Retina (tissue), 1 donor: ENCODE data around the gene C1QTNF1.
A peak's percentile ranks its signal among the peaks of the same experiment; 100 is the strongest.
"Not testable (repeated sequence)": the region's sequence is repeated elsewhere in the genome, so short reads cannot be mapped to it uniquely, and the experiment has no call there.

Experiments used
- DNase-seq: peaks from one replicate; pipeline ENCODE4 v3.0.0-alpha.2; 2016

The C1QTNF1 gene

DNA sequence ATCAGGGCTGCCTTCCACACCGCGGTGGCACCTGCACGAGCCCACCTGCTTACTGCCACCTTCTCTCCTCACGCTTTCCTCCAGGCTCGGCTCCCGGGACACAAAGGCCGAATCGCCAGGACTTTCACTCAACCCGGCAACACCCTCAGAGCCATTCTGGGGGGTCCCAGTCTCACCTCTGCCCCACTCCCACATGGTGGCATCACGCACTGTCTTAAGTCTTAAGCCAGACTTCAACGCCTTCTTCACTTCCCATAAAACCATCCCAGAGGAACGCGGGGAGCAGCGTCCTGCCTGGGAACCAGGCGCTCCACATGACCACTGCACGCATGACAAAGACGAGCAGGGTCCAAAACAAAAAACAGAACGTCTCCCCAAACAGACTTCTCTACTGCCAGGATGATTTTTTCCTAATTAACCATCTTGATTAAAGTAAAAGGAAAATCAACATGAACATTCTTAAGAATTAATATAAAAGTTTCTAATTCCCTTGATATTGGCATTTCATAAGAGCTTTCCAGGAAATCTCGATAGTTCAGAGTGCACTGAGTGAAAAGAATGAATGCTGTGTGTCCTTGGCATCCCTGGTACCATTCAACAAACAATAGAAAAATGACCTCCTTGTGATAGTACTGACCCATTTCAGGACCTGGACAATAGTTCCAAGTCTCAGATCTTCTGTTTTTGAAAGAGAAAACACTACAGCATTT, 17.0 kb upstream of the C1QTNF1 start:
- no peak for DNase-seq

DNA sequence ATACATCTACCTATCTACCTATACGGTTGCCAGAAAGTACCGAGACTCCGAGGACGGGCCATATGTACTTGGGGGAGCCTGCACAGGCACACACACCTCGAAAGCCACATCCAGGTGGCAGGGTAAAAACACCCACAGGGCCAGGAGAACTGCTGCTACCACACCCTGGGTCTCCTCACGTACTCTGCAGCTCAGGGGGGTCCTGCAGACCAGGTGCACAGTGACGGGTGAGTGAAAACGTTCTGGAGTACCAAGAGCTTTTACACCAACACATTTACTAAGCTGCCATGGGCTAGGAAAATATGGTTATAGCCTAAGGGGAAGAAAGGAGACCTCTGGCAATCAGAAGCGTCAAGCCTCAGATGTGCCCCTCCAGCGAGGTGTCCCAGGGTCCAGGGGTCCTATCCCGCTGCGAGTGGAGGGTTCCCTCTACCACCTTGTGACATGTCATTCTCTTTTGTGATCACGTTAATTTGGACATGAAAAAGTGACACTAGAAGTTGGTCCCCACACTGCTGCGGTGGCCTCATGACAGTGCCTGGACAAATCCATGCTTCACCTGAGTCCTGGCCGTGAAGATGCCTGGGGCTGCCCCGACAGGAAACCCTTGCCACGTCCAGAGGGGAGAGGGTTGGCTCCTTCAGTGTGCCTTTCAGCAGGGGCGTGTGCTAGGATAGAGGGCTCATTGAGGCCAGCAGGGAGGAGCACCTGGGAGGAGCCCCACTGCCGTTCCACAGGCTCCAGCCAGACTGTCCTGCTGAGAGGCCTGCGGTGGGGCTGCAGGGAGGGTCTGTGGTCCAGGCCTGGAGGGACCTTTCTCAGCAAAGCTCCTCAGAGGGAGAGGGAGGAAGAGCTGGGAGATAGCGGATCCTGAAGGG, 16.2 kb upstream of the C1QTNF1 start:
- DNase-seq: no peak

DNA sequence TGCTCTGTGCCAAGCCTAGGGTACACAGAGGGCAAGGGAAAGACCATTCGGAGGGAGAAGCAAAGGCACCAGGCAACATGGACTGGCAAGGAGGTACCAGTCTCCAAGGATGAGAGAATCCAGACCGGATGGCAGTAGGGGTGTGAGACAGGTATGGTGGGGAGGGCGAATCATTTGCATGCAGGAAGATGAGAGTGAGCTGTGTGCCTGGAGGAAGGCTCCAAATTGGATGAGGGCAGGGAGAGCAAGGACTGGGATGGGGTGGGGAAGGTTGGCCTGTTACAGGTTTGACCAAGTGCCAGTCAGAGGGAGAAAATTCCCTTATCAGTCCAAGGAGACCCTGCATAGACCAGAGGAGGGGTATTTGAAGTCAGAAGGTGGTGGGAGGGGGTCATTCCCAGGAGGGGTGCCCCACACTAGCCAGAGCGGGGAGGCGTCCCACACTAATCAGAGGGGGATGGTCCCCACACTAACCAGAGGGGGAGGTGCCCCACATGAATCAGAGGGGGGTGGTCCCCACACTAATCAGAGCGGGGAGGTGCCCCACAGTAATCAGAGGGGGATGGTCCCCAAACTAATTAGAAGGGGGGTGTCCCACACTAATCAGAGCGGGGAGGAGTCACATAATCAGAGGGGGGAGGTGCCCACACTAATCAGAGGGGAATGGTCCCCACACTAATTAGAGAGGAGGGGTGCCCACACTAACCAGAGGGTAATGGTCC, 15.1 kb upstream of the C1QTNF1 start:
- DNase-seq: no peak

DNA sequence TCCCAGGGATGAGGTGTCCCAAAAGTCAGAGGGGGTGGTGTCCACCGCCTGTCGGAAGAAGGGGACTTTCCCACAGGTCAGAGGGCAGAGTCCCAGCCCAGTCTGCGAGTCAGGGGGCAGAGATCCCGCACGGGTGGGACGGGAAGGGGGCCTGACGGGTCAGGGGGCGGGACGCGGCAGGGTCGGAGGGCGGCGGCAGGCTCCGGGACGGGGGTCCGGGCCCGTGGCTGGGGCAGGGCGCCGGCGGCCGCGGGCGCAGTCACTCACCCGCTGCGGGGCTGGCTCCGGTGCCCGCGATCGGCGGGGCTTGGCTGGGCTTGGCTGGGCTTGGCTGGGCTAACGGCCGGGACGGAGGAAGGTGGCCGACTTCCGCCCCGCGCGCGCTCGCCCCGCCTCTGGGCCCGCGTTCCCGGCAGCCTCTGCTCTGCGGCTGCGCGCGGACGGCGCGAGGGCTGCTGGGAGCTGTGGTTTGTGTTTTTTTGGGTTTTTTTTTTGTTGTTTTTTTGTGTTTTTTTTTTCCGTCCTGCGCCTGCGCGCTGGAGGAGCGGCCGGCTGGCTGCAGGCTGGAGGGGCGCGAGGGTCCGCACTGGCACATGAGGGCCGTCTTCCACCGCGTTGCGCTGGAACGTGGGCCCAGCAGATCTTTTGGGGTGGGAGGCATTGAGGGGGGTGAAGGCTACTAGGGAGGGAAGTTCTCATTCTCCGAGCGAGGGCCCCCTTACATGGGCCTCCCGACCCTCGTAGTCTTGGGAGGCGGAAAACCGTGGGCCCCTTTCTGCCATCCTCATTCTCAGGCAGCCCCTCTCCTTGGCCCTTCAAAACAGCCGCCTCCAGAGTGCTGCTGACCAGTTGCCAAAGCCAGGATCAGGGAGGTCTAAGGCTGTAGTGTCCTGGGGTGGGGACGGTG, 14.3 kb upstream of the C1QTNF1 start, which contains the start of gene CANT1:
Gene CANT1 (minus strand): TSS at position 368 of the 907 bp plus-strand sequence. CDS start 12,142 bp downstream, outside the sequence.
- DNase-seq: peak; percentile 95

DNA sequence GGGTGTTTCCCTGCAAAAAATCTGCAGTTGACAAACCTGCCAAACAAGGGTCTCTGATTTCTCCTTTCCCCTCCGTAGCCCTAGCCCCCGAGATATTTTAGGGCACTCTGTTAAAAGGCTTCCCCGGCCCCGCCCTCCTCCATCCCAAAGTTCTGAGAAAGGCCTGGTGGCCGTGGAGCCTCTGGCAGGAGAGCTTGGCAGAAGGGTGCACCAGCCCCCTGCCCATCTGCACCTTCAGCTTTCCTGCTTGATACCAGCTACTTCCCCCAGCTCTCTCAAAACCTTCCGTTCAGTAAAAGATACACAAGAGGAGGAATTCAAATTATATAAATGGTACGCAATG, 13.7 kb upstream of the C1QTNF1 start:
- no peak for DNase-seq

DNA sequence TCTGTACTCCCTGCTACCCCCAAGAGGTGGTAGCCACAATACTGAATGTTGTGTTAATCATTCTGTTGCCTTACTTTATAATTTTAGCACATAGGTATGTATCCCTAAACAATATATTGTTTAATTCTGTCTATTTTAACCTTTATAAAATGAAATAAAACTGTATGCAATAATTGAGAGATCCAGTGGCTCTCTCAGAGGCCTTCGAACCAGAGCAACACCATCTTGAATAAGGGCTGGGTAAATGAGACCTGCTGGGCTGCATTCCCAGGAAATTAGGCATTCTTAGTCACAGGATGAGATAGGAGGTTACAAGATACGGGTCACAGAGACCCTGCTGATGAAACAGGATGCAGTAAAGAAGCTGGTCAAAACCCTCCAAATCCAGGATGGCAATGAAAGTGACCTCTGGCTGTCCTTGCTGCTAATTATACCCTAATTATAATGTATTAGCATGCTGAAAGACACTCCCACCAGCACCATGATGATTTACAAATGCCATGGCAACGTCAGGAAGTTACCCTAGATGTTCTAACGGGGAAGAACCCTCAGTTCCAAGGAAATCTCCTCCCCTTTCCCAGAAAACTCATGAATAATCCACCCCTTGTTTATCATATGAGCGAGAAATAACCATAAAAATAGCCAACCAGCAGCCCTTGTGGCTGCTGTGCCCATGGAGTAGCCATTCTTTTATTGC, 12.4 kb upstream of the C1QTNF1 start:
- no peak for DNase-seq

DNA sequence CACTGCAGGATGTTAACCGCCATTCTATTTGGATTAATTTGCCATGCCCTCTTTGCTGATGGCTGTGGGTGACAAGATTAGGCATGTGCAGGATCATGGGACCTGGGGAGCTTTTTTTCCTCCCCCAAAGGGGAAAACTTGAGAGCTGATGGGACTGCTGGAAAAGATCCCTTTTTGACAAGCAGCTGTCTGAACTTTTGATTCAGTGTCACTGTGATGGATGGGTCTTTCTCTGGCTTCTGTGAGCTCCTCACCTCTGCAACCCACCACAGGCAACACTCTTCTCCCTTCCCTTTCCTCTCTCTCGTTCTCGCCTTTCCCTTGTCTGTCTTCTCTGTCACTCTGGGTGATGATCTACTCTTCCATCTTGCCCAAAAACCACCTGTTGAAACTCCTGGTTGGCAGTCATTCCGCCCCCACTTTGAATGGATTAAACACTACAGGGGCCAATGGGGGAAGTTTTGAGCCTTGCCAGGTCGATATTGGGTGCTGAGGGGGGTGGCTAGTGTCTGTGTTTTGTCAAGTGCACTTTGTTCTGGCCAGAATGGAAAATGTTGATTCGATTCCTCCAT, 11.3 kb upstream of the C1QTNF1 start:
- DNase-seq: no peak

DNA sequence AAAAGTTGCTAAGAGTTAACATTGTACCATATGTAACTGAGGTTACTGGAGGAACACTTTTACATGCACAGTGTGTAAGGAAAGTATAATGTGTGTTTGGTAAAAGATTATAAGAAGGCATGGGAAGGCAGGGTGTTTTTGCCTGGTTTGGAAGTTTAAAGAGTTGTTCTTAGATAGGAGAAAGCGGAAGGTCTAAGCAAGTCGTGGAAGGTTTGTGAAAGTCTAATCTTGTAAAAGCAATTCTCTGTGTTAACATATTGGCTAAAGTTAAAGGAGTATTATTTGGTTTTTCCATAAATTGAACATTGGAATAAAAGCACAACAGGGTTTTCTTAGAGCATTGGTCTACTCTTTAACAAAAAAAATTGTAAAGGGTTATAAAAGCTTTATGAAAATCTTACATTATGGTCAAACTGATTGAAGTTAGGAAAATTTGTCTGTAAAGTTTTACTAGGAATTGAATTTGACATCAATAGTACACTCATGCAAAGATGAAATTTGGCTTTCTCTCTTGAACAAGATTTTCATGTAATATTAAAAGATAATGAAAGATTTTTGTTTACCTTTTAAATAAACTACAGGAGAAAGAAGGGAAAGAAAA, 9.7 kb upstream of the C1QTNF1 start:
- DNase-seq: no peak

DNA sequence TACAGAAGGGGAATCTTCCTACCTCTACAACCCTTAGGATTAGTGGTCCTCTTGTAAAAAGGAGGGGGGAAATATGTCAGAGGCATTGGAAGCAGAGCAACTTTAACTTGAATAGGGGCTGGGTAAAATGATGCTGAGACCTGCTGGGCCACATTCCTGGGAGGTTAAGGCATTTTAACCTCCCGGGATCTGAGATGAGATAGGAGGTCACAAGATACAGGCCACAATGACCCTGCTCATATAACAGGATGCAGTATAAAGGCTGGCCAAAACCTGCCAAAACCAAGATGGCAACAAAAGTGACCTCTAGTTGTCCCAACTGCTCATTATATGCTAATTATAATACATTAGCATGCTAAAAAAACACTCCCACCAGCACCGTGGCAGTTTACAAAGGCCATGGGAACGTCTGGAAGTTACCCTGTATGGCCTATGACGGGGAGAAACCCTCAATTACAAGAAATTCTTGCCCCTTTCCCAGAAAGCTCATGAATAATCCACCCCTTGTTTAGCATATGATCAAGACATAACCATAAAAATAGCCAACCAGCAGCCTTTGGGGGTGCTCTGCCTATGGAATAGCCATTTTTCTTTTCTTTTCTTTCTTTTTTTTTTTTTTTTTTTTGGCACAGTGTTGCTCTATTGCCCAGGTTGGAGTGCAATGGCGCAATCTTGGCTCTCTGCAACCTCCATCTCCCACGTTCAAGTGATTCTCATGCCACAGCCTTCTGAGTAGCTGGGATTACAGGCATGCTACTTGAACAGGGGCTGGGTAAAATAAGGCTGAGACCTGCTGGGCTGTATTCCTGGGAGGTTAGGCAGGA, 6.2 kb upstream of the C1QTNF1 start:
- DNase-seq: no peak

DNA sequence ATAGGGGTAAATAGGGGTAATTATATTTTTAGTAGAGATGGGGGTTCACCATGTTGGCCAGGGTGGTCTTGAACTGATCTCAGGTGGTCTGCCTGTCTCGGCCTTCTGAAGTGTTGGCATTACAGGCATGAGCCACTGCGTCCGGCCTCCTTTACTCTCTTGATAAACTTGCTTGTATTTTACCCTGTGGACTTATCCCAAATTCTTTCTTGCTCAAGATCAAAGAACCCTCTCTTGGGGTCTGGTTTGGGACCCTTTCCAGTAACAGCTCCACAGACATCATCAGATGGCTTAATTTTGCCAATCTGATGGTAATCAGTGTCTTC, 5.6 kb upstream of the C1QTNF1 start:
- DNase-seq: no peak

DNA sequence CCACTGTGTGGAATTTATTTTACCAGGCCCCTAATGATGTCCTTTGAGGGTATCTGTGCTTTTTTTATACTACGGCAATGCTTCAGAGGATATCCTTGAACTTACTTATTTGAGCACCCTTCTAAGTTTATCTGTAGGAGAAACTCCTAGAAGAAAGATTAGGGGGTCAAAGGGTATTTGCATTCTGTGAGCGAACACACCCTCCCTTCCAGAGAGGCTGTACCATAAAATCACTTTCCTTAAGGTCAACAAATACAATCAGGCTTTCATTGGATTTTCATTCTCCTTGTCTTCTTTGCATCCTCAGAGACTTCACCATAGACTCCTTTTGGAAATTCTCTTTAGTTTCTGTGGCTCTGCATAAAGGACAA, 4.7 kb upstream of the C1QTNF1 start:
- no peak for DNase-seq

DNA sequence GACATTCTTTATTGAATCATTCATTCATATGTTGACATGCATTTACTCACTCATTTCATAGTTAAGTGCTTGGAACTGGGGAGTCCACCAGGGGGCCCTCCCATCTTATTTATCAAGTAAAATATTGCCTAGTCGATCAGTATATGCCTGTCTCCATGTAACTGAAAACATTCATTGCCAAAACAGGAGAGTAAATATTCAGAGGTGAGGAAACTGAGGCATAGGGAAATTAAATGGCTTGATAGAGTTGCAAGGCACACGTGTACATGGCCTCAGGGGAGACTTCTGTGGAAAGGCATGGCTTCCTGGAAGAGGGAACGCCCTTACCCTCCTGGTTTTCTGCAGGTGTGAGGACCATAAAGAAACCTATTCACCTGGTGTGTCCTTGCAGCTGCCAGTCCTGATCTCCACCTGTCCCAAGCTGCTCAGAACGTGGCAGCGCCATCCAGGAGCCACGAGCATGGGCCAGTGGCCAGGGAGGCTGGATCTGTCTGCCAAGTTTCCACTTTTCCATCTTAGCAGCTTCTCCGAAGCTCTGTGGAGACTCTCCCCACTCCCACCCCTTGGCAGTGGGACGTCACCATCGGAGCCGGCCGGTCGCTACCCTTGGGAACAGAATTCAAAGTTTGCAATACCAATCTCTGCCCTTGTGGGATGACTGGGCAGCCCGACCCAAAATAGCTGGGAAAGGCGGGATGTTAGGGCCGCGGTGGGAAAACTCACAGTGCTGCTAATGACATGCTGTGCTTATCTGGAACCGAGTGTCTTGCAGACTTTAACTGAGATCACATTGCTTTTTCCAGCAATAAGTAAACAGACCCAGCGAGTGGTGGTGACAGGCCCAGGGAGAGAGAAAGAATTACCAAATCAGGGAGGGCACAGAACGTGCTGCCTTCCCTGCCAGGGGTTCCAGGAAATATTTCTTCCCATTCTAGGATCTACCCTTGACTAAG, 4.1 kb upstream of the C1QTNF1 start:
- DNase-seq: no peak

DNA sequence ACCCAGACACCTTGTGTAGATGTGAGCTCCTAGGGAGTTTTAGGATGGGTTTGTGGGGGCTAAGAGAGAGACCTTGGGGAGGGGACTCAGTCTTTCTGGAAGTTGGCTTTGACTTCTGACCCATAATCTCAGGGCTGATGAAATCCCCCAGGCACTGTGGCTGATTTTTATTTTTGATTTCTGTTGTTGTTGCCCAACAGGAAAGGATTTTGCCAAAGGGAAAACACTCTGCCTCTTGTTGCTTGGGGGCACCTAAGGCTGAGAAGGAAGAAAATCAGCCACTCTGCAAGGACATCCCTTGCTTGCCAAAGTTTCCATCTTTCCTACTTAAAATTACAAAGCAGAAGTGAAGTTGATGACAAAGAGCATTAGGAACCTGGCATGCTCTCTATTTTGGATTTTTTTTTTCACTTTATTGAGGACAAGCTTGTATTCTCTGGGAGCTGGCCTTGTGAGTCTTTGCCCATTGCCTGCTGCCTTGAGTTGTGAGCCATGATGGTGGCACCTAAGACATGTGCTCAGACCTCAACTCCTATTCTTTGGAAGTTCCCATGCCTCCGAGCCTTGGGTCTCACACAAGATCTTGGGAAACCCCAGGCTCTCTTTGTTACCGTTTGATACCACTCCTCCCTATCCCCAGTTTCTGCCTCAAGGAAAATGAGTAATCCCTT, 3.2 kb upstream of the C1QTNF1 start:
- DNase-seq: no peak

DNA sequence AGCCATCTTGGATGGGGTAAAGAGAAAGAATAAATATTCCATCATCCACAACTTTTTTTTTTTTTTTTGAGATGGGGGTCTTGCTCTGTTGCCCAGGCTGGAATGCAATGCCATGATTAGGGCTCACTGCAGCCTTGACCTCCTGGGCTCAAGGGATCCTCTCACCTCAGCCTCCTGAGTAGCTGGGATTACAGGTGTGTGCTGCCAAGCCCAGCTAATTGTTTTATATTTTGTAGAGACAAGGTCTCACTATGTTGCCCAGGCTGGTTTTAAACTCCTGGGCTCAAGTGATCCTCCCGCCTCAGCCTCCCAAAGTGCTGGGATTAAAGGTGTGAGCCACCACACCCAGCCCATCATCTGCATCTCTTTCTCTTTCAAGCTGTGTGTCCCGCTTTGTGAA, 2.0 kb upstream of the C1QTNF1 start:
- not testable (repeated sequence) for DNase-seq

DNA sequence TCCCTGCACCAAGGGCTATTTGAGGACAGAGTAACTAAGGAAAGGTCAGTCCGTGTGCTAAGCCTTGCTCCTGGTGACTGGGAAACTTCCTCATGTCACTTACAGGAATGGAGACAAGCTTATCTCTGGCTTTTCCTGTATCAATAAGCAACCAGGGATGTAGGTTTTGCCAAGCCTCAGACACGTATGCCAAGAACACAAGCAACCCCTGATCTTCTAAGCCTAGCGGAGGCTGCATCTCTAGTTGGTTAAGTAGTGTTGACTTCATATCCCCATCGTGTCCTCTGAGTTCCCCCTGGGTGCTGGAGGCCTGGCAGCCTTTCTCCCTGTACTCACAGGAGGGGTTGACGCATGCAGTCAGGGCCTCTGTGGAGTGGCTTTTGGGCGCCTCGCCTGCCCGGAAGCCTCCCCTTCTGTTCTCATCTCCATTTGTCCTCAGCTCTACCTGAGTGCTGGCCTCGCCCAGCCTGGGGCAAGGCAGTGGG, 1.4 kb upstream of the C1QTNF1 start:
- no peak for DNase-seq

DNA sequence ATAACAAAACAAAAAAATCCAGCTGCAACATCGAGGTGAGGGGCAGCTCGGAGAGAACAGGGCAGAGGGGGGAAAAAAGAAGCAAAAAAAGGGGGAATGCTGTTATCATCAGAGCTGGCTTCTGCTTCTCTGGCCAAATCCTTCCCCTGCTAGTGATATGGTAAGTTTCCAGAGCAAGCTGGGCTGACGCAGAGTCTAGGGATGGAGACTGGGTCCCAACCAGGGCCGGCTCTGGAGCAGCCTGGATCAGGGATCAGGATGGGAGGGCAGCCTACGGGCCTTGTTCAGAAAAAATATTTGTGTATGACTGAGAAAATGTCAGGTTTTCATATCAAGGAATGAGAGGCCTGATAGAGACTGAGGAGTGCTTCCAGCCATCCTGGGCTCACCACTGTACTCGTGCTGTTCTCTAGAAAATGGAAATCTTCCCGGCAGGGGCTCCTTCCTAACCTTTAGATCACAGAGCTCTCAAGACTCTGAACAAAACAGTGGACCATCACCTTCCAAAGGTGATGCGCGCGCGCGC, 726 bp upstream of the C1QTNF1 start:
- no peak for DNase-seq

DNA sequence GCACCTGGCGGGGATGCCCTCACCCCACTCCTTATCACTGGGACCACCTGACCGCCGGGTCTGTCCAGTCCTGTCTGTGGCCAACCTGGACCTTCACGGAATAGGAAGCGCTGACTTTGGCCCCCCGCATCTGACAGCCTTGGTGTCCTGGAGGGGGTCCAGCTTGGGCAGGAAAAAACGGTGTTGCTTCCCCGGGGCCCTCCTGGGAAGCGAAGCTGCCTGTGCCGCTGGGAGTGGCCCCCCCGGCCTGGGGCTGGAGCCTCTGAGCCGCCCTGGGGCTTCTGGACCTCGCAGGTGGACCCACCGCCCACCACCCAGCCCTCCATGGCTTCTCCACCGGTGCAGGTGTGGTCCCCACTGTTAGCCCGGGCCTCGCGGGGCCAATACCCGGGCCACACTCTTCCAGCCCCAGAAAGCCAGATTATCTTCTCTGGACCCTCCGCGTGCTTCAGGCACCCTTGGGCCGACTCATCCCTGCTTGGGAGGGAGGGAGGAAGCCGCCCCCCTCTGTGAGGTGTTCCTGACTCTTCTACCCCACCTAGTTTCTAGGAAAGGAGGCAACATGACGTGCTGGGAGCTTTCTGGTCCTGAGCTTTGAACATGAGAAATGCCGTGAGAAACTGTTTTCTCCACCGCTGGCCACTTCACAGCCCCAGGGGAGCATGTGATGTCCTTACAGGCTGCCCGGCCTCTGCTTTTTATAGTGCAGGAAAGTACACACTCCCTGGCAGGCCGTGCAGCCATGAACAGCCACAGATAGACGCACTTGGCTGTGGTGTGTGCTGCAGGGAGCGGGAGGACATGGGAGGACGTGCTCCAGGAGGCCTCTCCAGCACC, 1.1 kb downstream of the C1QTNF1 start:
- DNase-seq: no peak
